DOHH2 (cell line): ENCODE measurements around the gene MED12L.

ENCODE experiments used
- H3F3A ChIP-seq: fragments of 200-600 bp; sonication (generic), shearing (Covaris generic); 2 replicates; pipeline ENCODE4 v1.6.0; 2016; ENCODE audit warnings: antibody characterized with exemption, mild to moderate bottlenecking; ENCODE audit not compliant: control insufficient read depth, insufficient read depth
- H3K27ac ChIP-seq: fragments of 200-600 bp; sonication (generic); 2 replicates; pipeline ENCODE4 v1.5.1; 2014; ENCODE audit warnings: low read depth, mild to moderate bottlenecking, low read length, moderate library complexity
- H3K27me3 ChIP-seq: fragments of 200-600 bp; sonication (generic); 2 replicates; pipeline ENCODE4 v1.6.1; 2014; ENCODE audit warnings: mild to moderate bottlenecking, low read length, mixed read lengths; ENCODE audit not compliant: control insufficient read depth
- H3K36me3 ChIP-seq: fragments of 200-600 bp; sonication (generic); 2 replicates; pipeline ENCODE4 v1.6.1; 2014; ENCODE audit warnings: mild to moderate bottlenecking, low read length, moderate library complexity, mixed read lengths; ENCODE audit not compliant: control insufficient read depth
- H3K4me1 ChIP-seq: fragments of 200-600 bp; sonication (generic); 2 replicates; pipeline ENCODE4 v1.6.1; 2014; ENCODE audit warnings: mild to moderate bottlenecking, low read length, mixed read lengths; ENCODE audit not compliant: control insufficient read depth
- H3K4me2 ChIP-seq: fragments of 200-600 bp; sonication (generic); 2 replicates; pipeline ENCODE4 v1.6.0; 2014; ENCODE audit warnings: mild to moderate bottlenecking, low read length, moderate library complexity
- H3K4me3 ChIP-seq: fragments of 200-600 bp; sonication (generic); 2 replicates; pipeline ENCODE4 v1.5.1; 2014; ENCODE audit warnings: mild to moderate bottlenecking, low read length, mixed read lengths
- H3K79me2 ChIP-seq: fragments of 200-600 bp; sonication (generic); 2 replicates; pipeline ENCODE4 v1.6.1; 2014; ENCODE audit warnings: mild to moderate bottlenecking, low read length, mixed read lengths; ENCODE audit not compliant: control insufficient read depth
- H3K9me2 ChIP-seq: fragments of 200-600 bp; sonication (generic); replicated peaks from 2 replicates; pipeline ENCODE4 v1.6.1; 2014; ENCODE audit warnings: mild to moderate bottlenecking, low read length, mixed read lengths; ENCODE audit not compliant: control insufficient read depth
- H3K9me3 ChIP-seq: fragments of 200-600 bp; sonication (generic); 2 replicates; pipeline ENCODE4 v1.6.1; 2014; ENCODE audit warnings: antibody characterized with exemption, low read length, mixed read lengths; ENCODE audit not compliant: control insufficient read depth, insufficient read depth
- H4K20me1 ChIP-seq: fragments of 200-600 bp; sonication (generic); 2 replicates; pipeline ENCODE4 v1.6.0; 2014; ENCODE audit warnings: low read depth, mild to moderate bottlenecking, antibody characterized with exemption, low read length, moderate library complexity; ENCODE audit not compliant: control insufficient read depth, insufficient read depth
- EZH2phosphoT487 ChIP-seq: fragments of 200-600 bp; sonication (generic); IDR thresholded peaks from 2 replicates; pipeline ENCODE4 v1.6.1; 2017; ENCODE audit warnings: borderline replicate concordance, mild to moderate bottlenecking, antibody characterized with exemption, low read length, moderate library complexity, mixed read lengths
- TF ChIP-seq, protein P1 (sequence below): fragments of 200-600 bp; sonication (generic); IDR thresholded peaks from one replicate; pipeline ENCODE4 v1.5.1; 2014; ENCODE audit warnings: antibody characterized with exemption, mild to moderate bottlenecking, low read depth, low read length; ENCODE audit not compliant: poor library complexity, severe bottlenecking

Gene MED12L

DNA sequence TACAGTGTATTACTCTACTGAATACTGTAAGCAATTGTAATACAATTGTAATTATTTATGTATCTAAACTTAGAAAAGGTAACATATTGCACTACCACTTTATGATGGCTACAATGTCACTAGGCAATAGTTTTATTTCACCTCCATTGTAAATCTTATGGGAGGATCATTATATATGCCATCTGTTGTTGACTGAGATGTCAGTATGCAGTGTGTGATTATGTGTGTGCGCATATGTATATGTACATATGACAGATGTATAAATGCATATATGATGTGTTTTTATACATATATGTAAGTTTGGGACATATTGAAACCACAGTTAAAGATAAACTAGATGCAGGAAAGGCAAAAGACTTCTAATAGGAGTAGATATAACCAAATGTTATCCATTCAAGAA, 366.9 kb downstream of the MED12L start:
- TF ChIP-seq, protein P1, sequence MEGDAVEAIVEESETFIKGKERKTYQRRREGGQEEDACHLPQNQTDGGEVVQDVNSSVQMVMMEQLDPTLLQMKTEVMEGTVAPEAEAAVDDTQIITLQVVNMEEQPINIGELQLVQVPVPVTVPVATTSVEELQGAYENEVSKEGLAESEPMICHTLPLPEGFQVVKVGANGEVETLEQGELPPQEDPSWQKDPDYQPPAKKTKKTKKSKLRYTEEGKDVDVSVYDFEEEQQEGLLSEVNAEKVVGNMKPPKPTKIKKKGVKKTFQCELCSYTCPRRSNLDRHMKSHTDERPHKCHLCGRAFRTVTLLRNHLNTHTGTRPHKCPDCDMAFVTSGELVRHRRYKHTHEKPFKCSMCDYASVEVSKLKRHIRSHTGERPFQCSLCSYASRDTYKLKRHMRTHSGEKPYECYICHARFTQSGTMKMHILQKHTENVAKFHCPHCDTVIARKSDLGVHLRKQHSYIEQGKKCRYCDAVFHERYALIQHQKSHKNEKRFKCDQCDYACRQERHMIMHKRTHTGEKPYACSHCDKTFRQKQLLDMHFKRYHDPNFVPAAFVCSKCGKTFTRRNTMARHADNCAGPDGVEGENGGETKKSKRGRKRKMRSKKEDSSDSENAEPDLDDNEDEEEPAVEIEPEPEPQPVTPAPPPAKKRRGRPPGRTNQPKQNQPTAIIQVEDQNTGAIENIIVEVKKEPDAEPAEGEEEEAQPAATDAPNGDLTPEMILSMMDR, result no peak
- no peak for TF ChIP-seq EZH2phosphoT487

DNA sequence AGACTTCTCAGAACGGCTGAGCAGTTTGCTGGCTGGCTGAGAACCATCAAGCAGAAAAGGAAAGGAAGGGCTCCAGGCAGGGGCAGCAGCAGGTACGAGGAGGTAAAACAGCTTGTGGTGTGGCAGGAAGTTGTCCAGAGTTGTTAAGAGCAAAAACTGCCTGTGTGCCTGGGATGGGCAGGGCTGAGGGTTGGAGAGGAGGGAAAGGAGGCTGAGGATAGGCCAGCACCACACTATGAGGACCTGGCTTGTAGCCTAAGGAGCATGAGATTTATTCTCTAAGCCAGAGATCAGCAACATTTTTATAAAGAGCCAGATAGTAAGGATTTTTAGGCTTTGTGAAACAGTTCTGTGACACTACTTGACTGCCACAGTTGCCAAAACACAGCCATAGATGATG, 367.4 kb downstream of the MED12L start:
- TF ChIP-seq, protein P1, result no peak
- TF ChIP-seq EZH2phosphoT487, result no peak
- H3K79me2 ChIP-seq, result no peaks in the 10 kb centered on the region
- H4K20me1 ChIP-seq, result no peaks in the 10 kb centered on the region
- H3K9me3 ChIP-seq, result no peaks in the 10 kb centered on the region
- no peaks in the 10 kb centered on the region for H3K9me2 ChIP-seq
- no peaks in the 10 kb centered on the region for H3F3A ChIP-seq
- no peaks in the 10 kb centered on the region for H3K4me1 ChIP-seq
- no peak overlapping the region for H3K4me3 ChIP-seq
- H3K27me3 ChIP-seq, result no peaks in the 10 kb centered on the region
- H3K4me2 ChIP-seq, result no peak overlapping the region
- no peaks in the 10 kb centered on the region for H3K36me3 ChIP-seq
- H3K27ac ChIP-seq, result no peak overlapping the region

More for the DNA sequence above, 366.9 kb downstream of the MED12L start:
- Histone ChIP-seq H3K79me2 (no peaks in the 10 kb centered on the region), H3K4me1 (no peaks in the 10 kb centered on the region), H3K9me3 (no peaks in the 10 kb centered on the region), H3K36me3 (no peaks in the 10 kb centered on the region), H4K20me1 (no peaks in the 10 kb centered on the region), H3F3A (no peaks in the 10 kb centered on the region), H3K9me2 (no peaks in the 10 kb centered on the region), H3K4me3 (no peak overlapping the region), H3K27ac (no peak overlapping the region), H3K27me3 (no peaks in the 10 kb centered on the region), H3K4me2 (no peak overlapping the region)

DNA sequence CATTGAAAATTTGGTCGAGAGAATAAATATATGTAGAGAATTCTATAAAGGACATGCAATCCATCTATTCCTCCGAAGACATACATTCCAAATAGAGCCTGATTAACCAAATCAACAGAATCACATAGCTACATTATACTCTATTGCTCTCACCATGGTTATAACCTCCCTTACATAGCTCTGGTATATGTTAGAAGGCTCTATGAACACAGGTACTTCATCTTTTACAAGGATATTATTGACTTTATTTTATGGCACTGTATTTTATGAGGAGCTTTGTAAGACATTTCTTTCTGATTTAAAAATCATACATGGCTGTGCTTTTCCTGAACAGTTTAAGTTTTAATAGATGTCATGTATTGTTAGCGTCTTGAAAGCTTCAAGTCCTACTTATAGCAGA, 370.6 kb downstream of the MED12L start:
- TF ChIP-seq, protein P1, result no peak
- no peak for TF ChIP-seq EZH2phosphoT487
- H3K4me3 ChIP-seq, result no peak overlapping the region

DNA sequence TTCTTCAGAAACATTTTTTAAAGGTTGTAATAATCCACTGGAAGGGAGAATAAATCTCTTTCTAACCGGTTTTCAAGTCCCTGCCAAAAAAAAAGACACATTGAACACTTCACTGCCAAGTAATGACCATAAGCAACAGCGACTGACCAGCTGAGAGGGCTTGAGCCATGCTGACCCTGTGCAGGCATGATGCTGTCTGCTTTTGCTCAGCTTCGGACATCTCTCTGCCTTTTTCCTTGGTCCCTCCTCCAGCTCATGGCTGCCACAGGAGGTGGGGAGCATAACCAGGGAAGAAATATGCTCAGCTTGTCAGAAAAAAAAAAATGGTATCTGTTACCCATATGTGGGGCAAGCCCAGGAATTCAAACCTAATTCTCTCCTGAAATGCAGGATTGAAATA, 373.9 kb downstream of the MED12L start:
- Histone ChIP-seq H3K4me2 (no peak overlapping the region), H3K9me3 (no peaks in the 10 kb centered on the region), H3K36me3 (no peaks in the 10 kb centered on the region), H4K20me1 (no peaks in the 10 kb centered on the region), H3K4me1 (no peaks in the 10 kb centered on the region), H3K27me3 (peaks cover 21% of the 10 kb centered on the region), H3K27ac (no peak overlapping the region), H3K4me3 (no peak overlapping the region), H3K9me2 (no peaks in the 10 kb centered on the region), H3F3A (no peaks in the 10 kb centered on the region), H3K79me2 (no peaks in the 10 kb centered on the region)
- no peak for TF ChIP-seq EZH2phosphoT487
- TF ChIP-seq, protein P1, result no peak

More for the DNA sequence above, 370.6 kb downstream of the MED12L start:
- Histone ChIP-seq H4K20me1 (no peaks in the 10 kb centered on the region), H3K27ac (no peak overlapping the region), H3K9me3 (no peaks in the 10 kb centered on the region), H3K4me2 (no peak overlapping the region), H3K36me3 (no peaks in the 10 kb centered on the region), H3F3A (no peaks in the 10 kb centered on the region), H3K27me3 (peaks cover 10% of the 10 kb centered on the region), H3K4me1 (no peaks in the 10 kb centered on the region), H3K9me2 (no peaks in the 10 kb centered on the region), H3K79me2 (no peaks in the 10 kb centered on the region)
